K562 (cell line): Measurements from ENCODE around the gene SLC6A13. TPM values are rescaled to one million over a fixed set of nuclear protein-coding genes. Genes with fewer than 3 reads are reported as not detected.

Experiments
- ATAC-seq: fragments of 200-7000 bp; cut with Tn5 transposase; 3 replicates; pipeline ENCODE4 v1.9.1; 2020; ENCODE audit warnings: moderate library complexity
- BruUV-seq: library from RNA; stranded (reverse); fragments of 400-500 nt; replicated peaks from 2 replicates; lab custom pipeline; 2021; lab: Mats Ljungman, UMichigan
- CTCF ChIA-PET: fragments of 300-600 bp; formaldehyde crosslinking; extraction: SDS; loops from one replicate; lab custom pipeline; 2021; ENCODE audit warnings: low intra/inter-chr PET ratio; lab: Yijun Ruan, JAX
- POLR2A ChIA-PET: fragments of 300-600, 350-650 bp; sonication (Branson Sonifier 250); formaldehyde crosslinking; extraction: SDS; loops from one replicate; lab custom pipeline; 2021; ENCODE audit warnings: antibody characterized with exemption, inconsistent platforms; lab: Yijun Ruan, JAX
- DNase-seq, 4 experiments: peaks; one replicate each; pipeline versions ENCODE4 v3.0.0 to v3.0.0-alpha.2; 2011 to 2018; ENCODE audit warnings: low spot score in 3 of 4, mixed read lengths in 3 of 4; ENCODE audit errors: extremely low read depth in 1 of 4
- FAIRE-seq: peaks from 2 replicates; lab custom pipeline; 2011; peaks lifted over from hg19 to GRCh38; lab: Jason Lieb, UNC
- H2AFZ ChIP-seq: 2 replicates; pipeline ENCODE4 v1.6.0; 2011; ENCODE audit warnings: low read depth, low read length, control low read depth, inconsistent platforms
- H3K27ac ChIP-seq: fragments of 200-600 bp; 3 replicates; pipeline ENCODE4 v1.8.0; 2011; ENCODE audit warnings: low read depth, mild to moderate bottlenecking, control low read depth, inconsistent platforms, low read length, moderate library complexity, mixed read lengths; ENCODE audit errors: extremely low read depth
- H3K27me3 ChIP-seq, 2 experiments: fragments of 300-600 bp in 1 of 2; 2 replicates in 1 of 2; 3 replicates in 1 of 2; pipeline versions ENCODE4 v1.6.0 to v1.8.0; 2011; ENCODE audit warnings: inconsistent platforms in 2 of 2, low read length in 2 of 2, mild to moderate bottlenecking in 1 of 2, mixed read lengths in 1 of 2, moderate library complexity in 1 of 2; ENCODE audit not compliant: control insufficient read depth in 2 of 2, insufficient read depth in 2 of 2
- H3K36me3 ChIP-seq: fragments of 300-600 bp; 3 replicates; pipeline ENCODE4 v1.8.0; 2011; ENCODE audit warnings: mild to moderate bottlenecking, low read length, inconsistent platforms; ENCODE audit not compliant: control insufficient read depth, insufficient read depth
- H3K4me1 ChIP-seq, 2 experiments: fragments of 200-600 bp in 1 of 2; replicated peaks in 1 of 2; 2 replicates in 1 of 2; 3 replicates in 1 of 2; pipeline versions ENCODE4 v1.5.1 to v1.8.0; 2011; ENCODE audit warnings: inconsistent platforms in 2 of 2, low read length in 2 of 2, mild to moderate bottlenecking in 1 of 2, mixed read lengths in 1 of 2, moderate library complexity in 1 of 2; ENCODE audit not compliant: control insufficient read depth in 2 of 2, insufficient read depth in 2 of 2
- H3K4me2 ChIP-seq: 2 replicates; pipeline ENCODE4 v1.6.1; 2011; ENCODE audit warnings: low read length, control low read depth, inconsistent platforms, mixed read lengths; ENCODE audit not compliant: insufficient read depth
- H3K4me3 ChIP-seq: fragments of 200-600 bp; sonication (generic), shearing (Covaris generic); 2 replicates; pipeline ENCODE4 v1.5.1; 2016; ENCODE audit warnings: control low read depth, inconsistent platforms
- H3K79me2 ChIP-seq: fragments of 200-600 bp; 3 replicates; pipeline ENCODE4 v1.8.0; 2011; ENCODE audit warnings: low read length, inconsistent platforms; ENCODE audit not compliant: control insufficient read depth, insufficient read depth
- H3K9ac ChIP-seq, 2 experiments: 2 replicates each; pipeline versions ENCODE4 v1.6.0 to v1.6.1; 2011; ENCODE audit warnings: low read depth in 2 of 2, low read length in 2 of 2, control low read depth in 1 of 2, inconsistent platforms in 1 of 2, mild to moderate bottlenecking in 1 of 2, mixed read lengths in 1 of 2; ENCODE audit not compliant: insufficient read depth in 1 of 2
- H3K9me1 ChIP-seq: one replicate; pipeline ENCODE4 v1.6.0; 2011; ENCODE audit warnings: inconsistent platforms, mild to moderate bottlenecking, low read length, moderate library complexity; ENCODE audit not compliant: control insufficient read depth, insufficient read depth
- H3K9me3 ChIP-seq: replicated peaks from 2 replicates; pipeline ENCODE4 v1.5.1; 2011; ENCODE audit warnings: low read depth, low read length, inconsistent platforms; ENCODE audit not compliant: control insufficient read depth, insufficient read depth
- H4K20me1 ChIP-seq: replicated peaks from 2 replicates; pipeline ENCODE4 v1.6.1; 2011; ENCODE audit warnings: low read length, inconsistent platforms, mixed read lengths; ENCODE audit not compliant: control insufficient read depth, insufficient read depth
- POLR3G ChIP-seq: IDR thresholded peaks from 2 replicates; pipeline ENCODE4 v1.6.1; 2011; ENCODE audit not compliant: insufficient read length, insufficient replicate concordance; ENCODE audit errors: extremely low read depth
- WGBS: fragments of 100-300 bp; shearing (Covaris generic); methylation state at CpG from one replicate; pipeline ENCODE4 v1.1.6; 2016; ENCODE audit warnings: low coverage, mixed read lengths; ENCODE audit not compliant: insufficient coverage; ENCODE audit errors: missing lambda C conversion rate; 5-methylcytosine and 5-hydroxymethylcytosine counted together
- in situ Hi-C: fragments of 300-500 bp; cut with MboI; formaldehyde crosslinking; loops from 4 replicates; pipeline ENCODE4 v1.15.0; 2018; ENCODE audit warnings: inconsistent platforms, mixed read lengths
- intact Hi-C: fragments of 100-400 bp; cut with micrococcal nuclease; formaldehyde crosslinking; loops from 2 replicates; pipeline ENCODE4 v1.14.2; 2022
- polyA plus RNA-seq, 8 experiments: library from polyadenylated mRNA; depleted of rRNA in 4 of 8; stranded (reverse) in 5 of 8; unstranded in 3 of 8; fragments of >200 nt; fragmentation: Nextera tagmentation in 2 of 8; fragmentation: Illumina TruSeq in 1 of 8; extraction: Ambion mirVana in 2 of 8; extraction: Trizol in 1 of 8; gene quantifications; 2 replicates each; pipeline versions ENCODE4 v1.2.1 to v1.2.3, GENCODE V29; 2011 to 2014; ENCODE audit warnings: inconsistent platforms in 1 of 8, missing spikeins in 1 of 8
- total RNA-seq, 7 experiments: library from RNA; depleted of rRNA in 6 of 7; stranded (reverse); fragments of >200 nt in 6 of 7; fragmentation: Illumina TruSeq in 2 of 7; extraction: Trizol in 2 of 7; gene quantifications; 2 replicates each; pipeline versions ENCODE4 v1.2.1 to v1.2.3, GENCODE V29; 2011 to 2021; ENCODE audit warnings: low replicate concordance in 1 of 7
- TF ChIP-seq, protein P1 (sequence below), 3 experiments: IDR thresholded peaks in 2 of 3; conservative IDR thresholded peaks in 1 of 3; 2 replicates each; pipeline ENCODE4 v1.5.1; 2011 to 2012; ENCODE audit warnings: low read length in 3 of 3, mild to moderate bottlenecking in 3 of 3, control low read depth in 2 of 3, improper control_type of control experiment in 1 of 3, inconsistent platforms in 1 of 3, low read depth in 1 of 3, mixed read lengths in 1 of 3, moderate library complexity in 1 of 3; ENCODE audit not compliant: insufficient read depth in 2 of 3
- TF ChIP-seq, protein P2 (sequence below), 2 experiments: fragments of 450-650 bp; IDR thresholded peaks; 2 replicates each; pipeline ENCODE4 v1.6.1; 2016; ENCODE audit warnings: mild to moderate bottlenecking in 2 of 2, borderline replicate concordance in 1 of 2, low read depth in 1 of 2, moderate library complexity in 1 of 2

Gene SLC6A13
- total and polyA plus RNA-seq, 9 of the 15 experiments (the other 6 are each of a cell fraction or from before 2014, with no cell fraction given): 0.06 to 0.33 (median 0.22) TPM; not detected in 4

GRCh38 chr12:268483-268840 is 5.8 kb upstream of the SLC6A13 start:
- 39% methylated on average over 4 of the region's 7 CpGs for WGBS
- CTCF ChIA-PET: no interaction called here

More at GRCh38 chr12:268483-268840, 5.8 kb upstream of the SLC6A13 start:
- Histone ChIP-seq H3K36me3 (no peaks in the 10 kb centered on the region), H3K9ac (no peak overlapping the region), H3K79me2 (no peaks in the 10 kb centered on the region), H3K4me2 (no peak overlapping the region), H3K27me3 (no peaks in the 10 kb centered on the region; a peak in 1 of 5 replicates), H3K4me3 (no peak overlapping the region), H3K9me3 (no peaks in the 10 kb centered on the region), H2AFZ (no peak overlapping the region), H4K20me1 (no peaks in the 10 kb centered on the region), H3K9me1 (no peaks in the 10 kb centered on the region), H3K4me1 (peaks cover 0 to 10% of the 10 kb centered on the region in 2 experiments; a peak in 2 of 5 replicates), H3K27ac (no peak overlapping the region)
- FAIRE-seq: no peak
- in situ Hi-C loops: no loop called here
- TF ChIP-seq, protein P1, sequence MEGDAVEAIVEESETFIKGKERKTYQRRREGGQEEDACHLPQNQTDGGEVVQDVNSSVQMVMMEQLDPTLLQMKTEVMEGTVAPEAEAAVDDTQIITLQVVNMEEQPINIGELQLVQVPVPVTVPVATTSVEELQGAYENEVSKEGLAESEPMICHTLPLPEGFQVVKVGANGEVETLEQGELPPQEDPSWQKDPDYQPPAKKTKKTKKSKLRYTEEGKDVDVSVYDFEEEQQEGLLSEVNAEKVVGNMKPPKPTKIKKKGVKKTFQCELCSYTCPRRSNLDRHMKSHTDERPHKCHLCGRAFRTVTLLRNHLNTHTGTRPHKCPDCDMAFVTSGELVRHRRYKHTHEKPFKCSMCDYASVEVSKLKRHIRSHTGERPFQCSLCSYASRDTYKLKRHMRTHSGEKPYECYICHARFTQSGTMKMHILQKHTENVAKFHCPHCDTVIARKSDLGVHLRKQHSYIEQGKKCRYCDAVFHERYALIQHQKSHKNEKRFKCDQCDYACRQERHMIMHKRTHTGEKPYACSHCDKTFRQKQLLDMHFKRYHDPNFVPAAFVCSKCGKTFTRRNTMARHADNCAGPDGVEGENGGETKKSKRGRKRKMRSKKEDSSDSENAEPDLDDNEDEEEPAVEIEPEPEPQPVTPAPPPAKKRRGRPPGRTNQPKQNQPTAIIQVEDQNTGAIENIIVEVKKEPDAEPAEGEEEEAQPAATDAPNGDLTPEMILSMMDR (IDR thresholded peaks at IDR 0.05 in 2 of 3, conservative IDR thresholded peaks at IDR 0.05 in 1 of 3; ENCODE audit: insufficient read depth in 2 of 3, low read depth in 1 of 3, low read length in 3 of 3): no peak
- TF ChIP-seq, protein P2, sequence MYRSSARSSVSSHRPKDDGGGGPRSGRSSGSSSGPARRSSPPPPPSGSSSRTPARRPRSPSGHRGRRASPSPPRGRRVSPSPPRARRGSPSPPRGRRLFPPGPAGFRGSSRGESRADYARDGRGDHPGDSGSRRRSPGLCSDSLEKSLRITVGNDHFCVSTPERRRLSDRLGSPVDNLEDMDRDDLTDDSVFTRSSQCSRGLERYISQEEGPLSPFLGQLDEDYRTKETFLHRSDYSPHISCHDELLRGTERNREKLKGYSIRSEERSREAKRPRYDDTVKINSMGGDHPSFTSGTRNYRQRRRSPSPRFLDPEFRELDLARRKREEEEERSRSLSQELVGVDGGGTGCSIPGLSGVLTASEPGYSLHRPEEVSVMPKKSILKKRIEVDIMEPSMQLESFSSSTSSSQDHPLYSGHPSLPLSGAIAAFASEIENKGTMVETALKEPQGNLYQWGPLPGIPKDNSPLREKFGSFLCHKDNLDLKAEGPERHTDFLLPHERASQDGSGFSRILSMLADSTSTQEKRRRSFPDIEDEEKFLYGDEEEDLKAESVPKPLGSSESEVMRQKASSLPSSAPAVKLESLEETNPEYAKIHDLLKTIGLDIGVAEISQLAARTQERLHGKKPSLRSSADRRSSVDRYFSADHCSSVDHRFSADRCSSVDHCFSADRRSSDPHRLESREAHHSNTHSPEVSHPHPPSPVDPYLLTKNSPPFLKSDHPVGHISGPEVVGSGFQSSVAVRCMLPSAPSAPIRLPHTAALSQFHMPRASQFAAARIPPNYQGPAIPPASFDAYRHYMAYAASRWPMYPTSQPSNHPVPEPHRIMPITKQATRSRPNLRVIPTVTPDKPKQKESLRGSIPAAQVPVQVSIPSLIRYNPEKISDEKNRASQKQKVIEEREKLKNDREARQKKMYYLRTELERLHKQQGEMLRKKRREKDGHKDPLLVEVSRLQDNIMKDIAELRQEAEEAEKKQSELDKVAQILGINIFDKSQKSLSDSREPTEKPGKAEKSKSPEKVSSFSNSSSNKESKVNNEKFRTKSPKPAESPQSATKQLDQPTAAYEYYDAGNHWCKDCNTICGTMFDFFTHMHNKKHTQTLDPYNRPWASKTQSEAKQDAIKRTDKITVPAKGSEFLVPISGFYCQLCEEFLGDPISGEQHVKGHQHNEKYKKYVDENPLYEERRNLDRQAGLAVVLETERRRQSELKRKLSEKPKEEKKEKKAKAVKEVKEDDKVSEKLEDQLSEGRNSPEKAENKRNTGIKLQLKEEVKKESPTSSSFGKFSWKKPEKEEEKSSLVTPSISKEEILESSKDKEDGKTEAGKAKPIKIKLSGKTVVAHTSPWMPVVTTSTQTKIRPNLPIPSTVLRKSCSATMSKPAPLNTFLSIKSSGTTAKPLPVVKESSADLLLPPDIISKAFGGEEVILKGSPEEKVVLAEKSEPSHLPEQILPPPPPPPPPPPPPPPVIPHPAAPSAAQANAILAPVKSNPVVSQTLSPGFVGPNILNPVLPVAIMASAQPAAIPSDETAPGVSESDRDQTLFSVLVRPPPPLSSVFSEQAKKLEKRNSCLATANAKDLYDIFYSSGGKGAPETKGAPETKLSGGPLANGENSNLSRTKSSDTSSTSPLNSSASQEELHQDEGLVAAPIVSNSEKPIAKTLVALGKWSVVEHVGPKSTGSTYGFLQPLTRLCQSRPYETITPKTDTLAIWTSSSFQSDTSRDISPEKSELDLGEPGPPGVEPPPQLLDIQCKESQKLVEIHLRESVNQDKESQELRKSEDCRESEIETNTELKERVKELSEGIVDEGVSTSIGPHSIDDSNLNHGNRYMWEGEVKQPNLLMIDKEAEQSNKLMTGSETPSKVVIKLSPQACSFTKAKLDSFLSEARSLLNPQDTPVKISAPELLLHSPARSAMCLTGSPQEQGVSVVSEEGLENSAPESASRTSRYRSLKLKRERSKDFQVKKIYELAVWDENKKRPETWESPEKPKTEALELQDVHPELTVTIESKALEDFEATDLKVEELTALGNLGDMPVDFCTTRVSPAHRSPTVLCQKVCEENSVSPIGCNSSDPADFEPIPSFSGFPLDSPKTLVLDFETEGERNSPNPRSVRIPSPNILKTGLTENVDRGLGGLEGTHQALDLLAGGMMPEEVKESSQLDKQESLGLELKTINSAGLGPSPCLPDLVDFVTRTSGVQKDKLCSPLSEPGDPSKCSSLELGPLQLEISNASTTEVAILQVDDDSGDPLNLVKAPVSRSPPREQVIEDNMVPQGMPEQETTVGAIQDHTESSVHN (IDR thresholded peaks at IDR 0.05; ENCODE audit: borderline replicate concordance in 1 of 2, low read depth in 1 of 2): no peak
- TF ChIP-seq POLR3G: no peak
- ATAC-seq: no peak
- no TSS peak for BruUV-seq
- POLR2A ChIA-PET: interaction anchor here (0.6 to 0.7 kb wide), 2 partner anchors 20 to 54 kb away, joined by 3 read pairs; no protein-coding TSS in a partner anchor
- DNase-seq: no peak
- intact Hi-C loops: no loop called here
